SK-N-SH (cell line): ENCODE data around the gene ADCY4. TPM values are rescaled to one million over a fixed set of nuclear protein-coding genes. Genes with fewer than 3 reads are reported as not detected.

ENCODE experiments used
- CTCF ChIA-PET: fragments of 300-600, 350-600 bp; formaldehyde crosslinking; extraction: SDS; loops from one replicate; lab custom pipeline; 2021; lab: Yijun Ruan, JAX
- POLR2A ChIA-PET: fragments of 350-600 bp; sonication (Branson Sonifier 250); formaldehyde crosslinking; extraction: SDS; loops from one replicate; lab custom pipeline; 2020; ENCODE audit warnings: antibody characterized with exemption, inconsistent platforms; lab: Yijun Ruan, JAX
- DNase-seq: peaks from one replicate; pipeline ENCODE4 v3.0.0; 2012
- H2AFZ ChIP-seq: fragments of 200-600 bp; sonication (generic); 2 replicates; pipeline ENCODE4 v1.8.1; 2016; ENCODE audit warnings: antibody characterized with exemption, mild to moderate bottlenecking, low read depth
- H3F3A ChIP-seq: fragments of 200-600 bp; sonication (generic); replicated peaks from 2 replicates; pipeline ENCODE3; 2016; ENCODE audit warnings: antibody characterized with exemption, mild to moderate bottlenecking; ENCODE audit not compliant: insufficient read depth
- H3K27ac ChIP-seq, 2 experiments: fragments of 200-500 bp in 1 of 2; fragments of 200-600 bp in 1 of 2; sonication (Bioruptor generic) in 1 of 2; sonication (generic), shearing (Covaris generic) in 1 of 2; 2 replicates each; pipeline versions ENCODE4 v1.5.1 to v1.6.1; 2014 to 2016; ENCODE audit warnings: low read depth in 2 of 2, inconsistent platforms in 1 of 2, low read length in 1 of 2, mild to moderate bottlenecking in 1 of 2, mixed read lengths in 1 of 2
- H3K27me3 ChIP-seq: fragments of 200-600 bp; sonication (generic), shearing (Covaris generic); 2 replicates; pipeline ENCODE4 v1.6.1; 2016; ENCODE audit warnings: mixed run types; ENCODE audit not compliant: insufficient read depth
- H3K36me3 ChIP-seq, 2 experiments: fragments of 200-500 bp in 1 of 2; fragments of 200-600 bp in 1 of 2; sonication (Bioruptor generic) in 1 of 2; sonication (generic) in 1 of 2; replicated peaks in 1 of 2; 2 replicates each; pipeline versions ENCODE3 to v1.5.1; 2014 to 2016; ENCODE audit warnings: low read length in 1 of 2, mild to moderate bottlenecking in 1 of 2; ENCODE audit not compliant: insufficient read depth in 2 of 2, control insufficient read depth in 1 of 2
- H3K4me1 ChIP-seq, 2 experiments: fragments of 200-500 bp in 1 of 2; fragments of 200-600 bp in 1 of 2; sonication (Bioruptor generic) in 1 of 2; sonication (generic), shearing (Covaris generic) in 1 of 2; 2 replicates each; pipeline versions ENCODE4 v1.5.1 to v1.6.1; 2014 to 2016; ENCODE audit warnings: low read depth in 1 of 2, low read length in 1 of 2, mixed run types in 1 of 2; ENCODE audit not compliant: insufficient read depth in 2 of 2, control insufficient read depth in 1 of 2
- H3K4me2 ChIP-seq: fragments of 200-600 bp; sonication (generic), shearing (Covaris generic); 2 replicates; pipeline ENCODE4 v1.6.1; 2017; ENCODE audit warnings: mixed run types
- H3K4me3 ChIP-seq, 2 experiments: fragments of 200-500 bp in 1 of 2; fragments of 200-600 bp in 1 of 2; sonication (Bioruptor generic) in 1 of 2; sonication (generic), shearing (Covaris generic) in 1 of 2; 2 replicates each; pipeline versions ENCODE4 v1.5.1 to v1.8.1; 2014 to 2016; ENCODE audit warnings: low read depth in 2 of 2, inconsistent platforms in 1 of 2, low read length in 1 of 2, mild to moderate bottlenecking in 1 of 2, mixed read lengths in 1 of 2, moderate library complexity in 1 of 2
- H3K79me2 ChIP-seq: fragments of 200-600 bp; sonication (generic); 2 replicates; pipeline ENCODE4 v1.8.1; 2017; ENCODE audit warnings: mild to moderate bottlenecking; ENCODE audit not compliant: insufficient read depth
- H3K9ac ChIP-seq: fragments of 200-600 bp; sonication (generic); 2 replicates; pipeline ENCODE4 v1.6.1; 2017; ENCODE audit warnings: mixed run types
- H3K9me2 ChIP-seq: fragments of 200-600 bp; sonication (generic); 2 replicates; pipeline ENCODE4 v1.6.1; 2017; ENCODE audit warnings: mixed run types
- H3K9me3 ChIP-seq: fragments of 200-600 bp; sonication (generic); 2 replicates; pipeline ENCODE4 v1.6.1; 2017; ENCODE audit warnings: mixed run types, mild to moderate bottlenecking, moderate library complexity
- H4K20me1 ChIP-seq: fragments of 200-600 bp; sonication (generic); 2 replicates; pipeline ENCODE4 v1.6.1; 2017; ENCODE audit warnings: mild to moderate bottlenecking, mixed run types; ENCODE audit not compliant: insufficient read depth
- CHD2 ChIP-seq: fragments of 150-350 bp; IDR thresholded peaks from 2 replicates; pipeline ENCODE4 v1.6.1; 2018; ENCODE audit warnings: low read length; ENCODE audit not compliant: partially characterized antibody
- EZH2phosphoT487 ChIP-seq: fragments of 200-600 bp; sonication (generic); IDR thresholded peaks from 2 replicates; pipeline ENCODE4 v1.6.1; 2017; ENCODE audit warnings: low read depth, mixed run types, mild to moderate bottlenecking, antibody characterized with exemption, moderate library complexity, borderline replicate concordance
- FOXM1 ChIP-seq: IDR thresholded peaks from 2 replicates; pipeline ENCODE4 v1.4.0; 2012; ENCODE audit warnings: low read depth, mild to moderate bottlenecking
- GABPA ChIP-seq: IDR thresholded peaks from 2 replicates; pipeline ENCODE4 v1.4.0; 2012; ENCODE audit warnings: low read depth, mild to moderate bottlenecking
- GATA2 ChIP-seq: sonication (generic); formaldehyde crosslinking; IDR thresholded peaks from 2 replicates; pipeline ENCODE4 v1.5.0; 2020; ENCODE audit warnings: mild to moderate bottlenecking, missing genetic modification reagents
- JUND ChIP-seq: IDR thresholded peaks from 2 replicates; pipeline ENCODE4 v1.4.0; 2012
- MXI1 ChIP-seq: IDR thresholded peaks from 2 replicates; pipeline ENCODE4 v1.6.1; 2012; ENCODE audit warnings: mild to moderate bottlenecking, low read depth, low read length, improper control_type of control experiment
- NFIC ChIP-seq: IDR thresholded peaks from 2 replicates; pipeline ENCODE4 v1.4.0; 2012; ENCODE audit warnings: borderline replicate concordance
- NRF1 ChIP-seq: IDR thresholded peaks from 2 replicates; pipeline ENCODE4 v1.6.1; 2012; ENCODE audit warnings: low read depth, mild to moderate bottlenecking, low read length
- RAD21 ChIP-seq: IDR thresholded peaks from 2 replicates; pipeline ENCODE4 v1.6.1; 2012; ENCODE audit warnings: mild to moderate bottlenecking, low read length
- RFX5 ChIP-seq: IDR thresholded peaks from 2 replicates; pipeline ENCODE4 v1.6.1; 2012; ENCODE audit warnings: mild to moderate bottlenecking, improper control_type of control experiment, low read length
- RXRA ChIP-seq: IDR thresholded peaks from 2 replicates; pipeline ENCODE4 v1.4.0; 2012; ENCODE audit warnings: low read depth, mild to moderate bottlenecking, borderline replicate concordance
- SMC3 ChIP-seq: IDR thresholded peaks from 2 replicates; pipeline ENCODE4 v1.6.1; 2012; ENCODE audit warnings: low read depth, low read length, improper control_type of control experiment
- TCF12 ChIP-seq: IDR thresholded peaks from 2 replicates; pipeline ENCODE4 v1.4.0; 2012
- YY1 ChIP-seq: IDR thresholded peaks from 2 replicates; pipeline ENCODE4 v1.4.0; 2012; ENCODE audit warnings: low read depth, mild to moderate bottlenecking
- WGBS: methylation state at CpG from one replicate; pipeline ENCODE4 v1.1.6; 2017; ENCODE audit warnings: low lambda C conversion rate; 5-methylcytosine and 5-hydroxymethylcytosine counted together
- polyA plus RNA-seq, 3 experiments: library from polyadenylated mRNA; depleted of rRNA; stranded (reverse); fragments of >200 nt; gene quantifications; 2 replicates each; pipeline ENCODE4 v1.2.3, GENCODE V29; 2012
- TF ChIP-seq, protein P1 (sequence below): IDR thresholded peaks from 2 replicates; pipeline ENCODE4 v1.4.0; 2012; ENCODE audit warnings: low read depth, borderline replicate concordance
- TF ChIP-seq, protein P2 (sequence below): fragments of 200-600 bp; sonication (generic); IDR thresholded peaks from 2 replicates; pipeline ENCODE4 v1.6.1; 2017; ENCODE audit warnings: antibody characterized with exemption, mild to moderate bottlenecking, moderate library complexity
- TF ChIP-seq, protein P3 (sequence below): IDR thresholded peaks from 2 replicates; pipeline ENCODE4 v1.4.0; 2012; ENCODE audit warnings: low read depth, borderline replicate concordance
- TF ChIP-seq, protein P4 (sequence below): IDR thresholded peaks from 2 replicates; pipeline ENCODE4; 2012

Gene ADCY4
- polyA plus RNA-seq, 1 of the 3 experiments (the other 2 are of a cell fraction): 0.08 TPM

DNA sequence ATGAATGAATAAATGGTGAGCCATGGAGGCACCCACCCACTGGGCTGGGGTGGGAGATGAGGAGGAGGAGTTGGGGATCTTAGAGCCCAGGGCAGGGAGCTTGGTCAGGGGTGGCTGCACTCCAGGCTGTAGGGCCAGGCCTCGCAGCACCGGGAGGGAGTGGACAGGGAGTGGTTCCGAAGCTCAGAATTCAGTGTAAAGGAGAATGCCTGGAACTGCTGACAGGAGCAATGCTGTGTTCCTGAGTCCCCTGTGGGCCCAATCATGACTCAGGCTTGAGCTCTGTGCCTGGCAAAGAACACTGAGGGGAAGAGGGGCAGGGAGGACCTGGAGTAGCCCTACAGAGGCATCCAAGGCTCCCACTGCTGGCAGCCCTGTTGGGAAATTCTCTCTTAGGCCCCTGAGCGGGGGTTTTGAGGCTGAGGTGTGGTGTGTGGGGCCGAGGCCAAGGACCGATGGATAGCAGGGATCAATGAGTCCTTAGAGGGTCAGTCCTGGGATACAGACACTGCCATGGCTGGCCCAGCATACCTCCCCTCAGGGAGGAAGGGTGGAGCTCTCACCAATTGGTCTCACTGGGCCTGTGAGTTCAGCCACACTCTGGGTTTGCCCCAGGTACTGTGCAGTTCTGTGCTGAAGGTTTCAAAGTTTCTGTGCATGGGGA, 53.9 kb downstream of the ADCY4 start (continued):
- TF ChIP-seq, protein P1, sequence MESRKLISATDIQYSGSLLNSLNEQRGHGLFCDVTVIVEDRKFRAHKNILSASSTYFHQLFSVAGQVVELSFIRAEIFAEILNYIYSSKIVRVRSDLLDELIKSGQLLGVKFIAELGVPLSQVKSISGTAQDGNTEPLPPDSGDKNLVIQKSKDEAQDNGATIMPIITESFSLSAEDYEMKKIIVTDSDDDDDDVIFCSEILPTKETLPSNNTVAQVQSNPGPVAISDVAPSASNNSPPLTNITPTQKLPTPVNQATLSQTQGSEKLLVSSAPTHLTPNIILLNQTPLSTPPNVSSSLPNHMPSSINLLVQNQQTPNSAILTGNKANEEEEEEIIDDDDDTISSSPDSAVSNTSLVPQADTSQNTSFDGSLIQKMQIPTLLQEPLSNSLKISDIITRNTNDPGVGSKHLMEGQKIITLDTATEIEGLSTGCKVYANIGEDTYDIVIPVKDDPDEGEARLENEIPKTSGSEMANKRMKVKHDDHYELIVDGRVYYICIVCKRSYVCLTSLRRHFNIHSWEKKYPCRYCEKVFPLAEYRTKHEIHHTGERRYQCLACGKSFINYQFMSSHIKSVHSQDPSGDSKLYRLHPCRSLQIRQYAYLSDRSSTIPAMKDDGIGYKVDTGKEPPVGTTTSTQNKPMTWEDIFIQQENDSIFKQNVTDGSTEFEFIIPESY: no peak
- TF ChIP-seq EZH2phosphoT487: no peak
- no peak for TF ChIP-seq GABPA
- TF ChIP-seq SMC3: no peak
- TF ChIP-seq, all 33 proteins: peak for 0

DNA sequence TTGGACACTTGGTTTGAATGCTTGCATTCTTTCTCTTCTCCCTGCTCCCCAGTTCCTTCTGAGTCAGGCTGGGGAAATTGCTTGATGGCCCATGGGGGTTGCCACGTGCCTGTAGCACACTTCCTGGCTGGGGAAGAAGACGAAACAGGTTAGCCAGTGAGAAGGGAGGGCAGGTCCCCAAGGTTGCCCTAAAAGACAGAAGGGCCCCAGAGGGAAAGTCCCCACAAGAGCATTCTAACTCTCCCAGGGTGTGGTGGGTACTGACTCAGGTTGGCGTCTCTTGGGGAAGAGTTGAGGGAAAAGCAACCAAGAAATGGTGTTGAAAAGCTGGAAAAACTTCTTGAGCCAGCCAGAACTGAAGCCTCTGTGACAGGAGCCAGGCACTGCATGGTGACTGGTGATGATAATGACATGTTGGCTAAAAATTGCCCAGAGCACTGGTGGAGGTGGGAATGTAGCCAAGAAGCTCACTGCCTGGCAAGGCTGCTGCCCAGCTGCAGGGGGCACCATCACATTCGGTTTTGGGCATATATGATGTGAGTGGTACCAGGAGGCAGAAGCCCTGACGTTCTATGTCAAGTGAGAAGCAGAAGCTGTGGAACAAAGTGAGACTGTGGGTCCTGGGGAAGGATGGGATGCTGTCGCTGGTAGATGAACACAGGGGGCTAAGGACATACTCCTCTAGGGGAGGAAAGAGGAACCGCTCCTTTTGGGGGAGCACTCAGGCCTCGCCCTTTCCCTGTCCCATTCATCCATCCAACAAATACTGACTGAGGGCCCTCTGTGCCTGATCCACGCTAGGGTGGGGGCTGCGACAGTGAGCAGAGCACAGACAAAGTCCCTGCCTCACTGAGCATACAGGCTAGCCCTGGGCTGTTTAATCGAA, 55.3 kb downstream of the ADCY4 start:
- POLR2A ChIA-PET: interaction anchor here (0.8 to 1.5 kb wide), 2 partner anchors 8 to 37 kb away, joined by 3 read pairs; partner anchors contain the start of genes RABGGTA and TINF2
- H3K4me3 ChIP-seq: no peak overlapping the region
- WGBS: 59% methylated on average over 11 of the region's 11 CpGs
- H3K9me3 ChIP-seq: no peaks in the 10 kb centered on the region
- CTCF ChIA-PET: interaction anchor here (0.7 to 8.9 kb wide), 16 partner anchors 9 to 157 kb away, joined by 3 to 87 read pairs (median 5); partner anchors contain the start of genes CIDEB, DHRS1, NOP9 and TINF2
- TF ChIP-seq, protein P1: no peak
- TF ChIP-seq FOXM1 (no peak), RXRA (no peak), RFX5 (peak; percentile 94), NRF1 (no peak), CHD2 (no peak), MXI1 (peak; percentile 55; the same call in 1 of the 2 replicates), YY1 (no peak), NFIC (peak; percentile 40; the same call in 1 of the 2 replicates), GATA2 (CRISPR knock-in tag) (no peak), RAD21 (peak; percentile 60), TCF12 (no peak), SMC3 (peak; percentile 36; the same call in 1 of the 2 replicates), JUND (no peak)
- TF ChIP-seq, protein P2, sequence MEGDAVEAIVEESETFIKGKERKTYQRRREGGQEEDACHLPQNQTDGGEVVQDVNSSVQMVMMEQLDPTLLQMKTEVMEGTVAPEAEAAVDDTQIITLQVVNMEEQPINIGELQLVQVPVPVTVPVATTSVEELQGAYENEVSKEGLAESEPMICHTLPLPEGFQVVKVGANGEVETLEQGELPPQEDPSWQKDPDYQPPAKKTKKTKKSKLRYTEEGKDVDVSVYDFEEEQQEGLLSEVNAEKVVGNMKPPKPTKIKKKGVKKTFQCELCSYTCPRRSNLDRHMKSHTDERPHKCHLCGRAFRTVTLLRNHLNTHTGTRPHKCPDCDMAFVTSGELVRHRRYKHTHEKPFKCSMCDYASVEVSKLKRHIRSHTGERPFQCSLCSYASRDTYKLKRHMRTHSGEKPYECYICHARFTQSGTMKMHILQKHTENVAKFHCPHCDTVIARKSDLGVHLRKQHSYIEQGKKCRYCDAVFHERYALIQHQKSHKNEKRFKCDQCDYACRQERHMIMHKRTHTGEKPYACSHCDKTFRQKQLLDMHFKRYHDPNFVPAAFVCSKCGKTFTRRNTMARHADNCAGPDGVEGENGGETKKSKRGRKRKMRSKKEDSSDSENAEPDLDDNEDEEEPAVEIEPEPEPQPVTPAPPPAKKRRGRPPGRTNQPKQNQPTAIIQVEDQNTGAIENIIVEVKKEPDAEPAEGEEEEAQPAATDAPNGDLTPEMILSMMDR: peak; percentile 47
- TF ChIP-seq, protein P3, sequence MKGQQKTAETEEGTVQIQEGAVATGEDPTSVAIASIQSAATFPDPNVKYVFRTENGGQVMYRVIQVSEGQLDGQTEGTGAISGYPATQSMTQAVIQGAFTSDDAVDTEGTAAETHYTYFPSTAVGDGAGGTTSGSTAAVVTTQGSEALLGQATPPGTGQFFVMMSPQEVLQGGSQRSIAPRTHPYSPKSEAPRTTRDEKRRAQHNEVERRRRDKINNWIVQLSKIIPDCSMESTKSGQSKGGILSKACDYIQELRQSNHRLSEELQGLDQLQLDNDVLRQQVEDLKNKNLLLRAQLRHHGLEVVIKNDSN: no peak
- TF ChIP-seq, protein P4, sequence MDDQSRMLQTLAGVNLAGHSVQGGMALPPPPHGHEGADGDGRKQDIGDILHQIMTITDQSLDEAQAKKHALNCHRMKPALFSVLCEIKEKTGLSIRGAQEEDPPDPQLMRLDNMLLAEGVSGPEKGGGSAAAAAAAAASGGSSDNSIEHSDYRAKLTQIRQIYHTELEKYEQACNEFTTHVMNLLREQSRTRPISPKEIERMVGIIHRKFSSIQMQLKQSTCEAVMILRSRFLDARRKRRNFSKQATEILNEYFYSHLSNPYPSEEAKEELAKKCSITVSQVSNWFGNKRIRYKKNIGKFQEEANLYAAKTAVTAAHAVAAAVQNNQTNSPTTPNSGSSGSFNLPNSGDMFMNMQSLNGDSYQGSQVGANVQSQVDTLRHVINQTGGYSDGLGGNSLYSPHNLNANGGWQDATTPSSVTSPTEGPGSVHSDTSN: no peak
- no peaks in the 10 kb centered on the region for H4K20me1 ChIP-seq
- H3K79me2 ChIP-seq: no peaks in the 10 kb centered on the region
- H3K4me2 ChIP-seq: no peak overlapping the region
- H3K9me2 ChIP-seq: no peaks in the 10 kb centered on the region
- H3K27me3 ChIP-seq: no peaks in the 10 kb centered on the region
- no peak overlapping the region for H3K9ac ChIP-seq
- no peaks in the 10 kb centered on the region for H3F3A ChIP-seq
- no peaks in the 10 kb centered on the region for H3K36me3 ChIP-seq
- H3K4me1 ChIP-seq: peaks cover 0 to 10% of the 10 kb centered on the region in 2 experiments; a peak in 1 of 4 replicates
- H2AFZ ChIP-seq: no peak overlapping the region
- H3K27ac ChIP-seq: no peak overlapping the region
- DNase-seq: peak; percentile 67
